ENCODE data around the gene SLC35B3.
"Not testable (repeated sequence)": the region's sequence is repeated elsewhere in the genome, so short reads cannot be mapped to it uniquely, and the experiment has no call there.

SLC35B3 gene

DNA sequence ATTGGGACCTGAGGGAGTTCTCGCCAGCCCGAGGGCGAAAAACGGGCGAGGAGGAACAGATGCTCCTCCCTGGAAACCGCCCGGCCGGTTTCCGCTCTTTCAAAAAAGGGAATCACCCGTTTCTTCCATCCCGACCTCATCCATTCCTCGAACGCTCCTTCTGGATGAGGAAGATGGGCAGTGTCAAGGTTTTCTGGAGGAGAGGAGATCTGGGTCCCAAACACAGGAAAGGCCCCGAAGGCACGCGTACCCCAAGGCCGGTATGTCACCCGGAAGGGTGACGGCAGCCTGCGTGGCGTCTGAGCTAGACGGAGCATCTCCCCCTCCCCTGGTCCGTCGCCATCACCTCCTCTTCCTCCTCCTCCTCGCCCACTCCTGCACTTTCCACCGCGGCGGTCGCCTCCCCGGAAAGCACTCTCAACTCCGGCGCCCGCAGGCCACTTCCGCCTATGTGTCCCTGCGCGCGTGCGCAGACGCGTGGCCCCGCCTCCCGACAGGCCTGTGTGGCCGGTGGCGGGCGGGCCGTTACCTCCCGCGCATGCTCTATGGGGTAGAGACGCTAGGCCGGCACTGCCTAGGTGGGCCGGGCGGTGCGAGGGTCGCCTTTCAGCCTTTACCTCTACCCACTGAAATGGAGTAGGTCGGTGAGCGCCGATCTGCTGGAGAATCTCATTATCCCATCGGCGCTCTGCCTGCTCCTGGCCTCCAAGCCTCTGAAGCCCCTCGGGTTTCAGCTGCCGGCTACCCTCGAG, at the start of gene SLC35B3:
Gene SLC35B3, minus strand, starts transcription at position 453 of the 752 bp plus-strand sequence.
- DNase-seq, result peak; percentile 99

DNA sequence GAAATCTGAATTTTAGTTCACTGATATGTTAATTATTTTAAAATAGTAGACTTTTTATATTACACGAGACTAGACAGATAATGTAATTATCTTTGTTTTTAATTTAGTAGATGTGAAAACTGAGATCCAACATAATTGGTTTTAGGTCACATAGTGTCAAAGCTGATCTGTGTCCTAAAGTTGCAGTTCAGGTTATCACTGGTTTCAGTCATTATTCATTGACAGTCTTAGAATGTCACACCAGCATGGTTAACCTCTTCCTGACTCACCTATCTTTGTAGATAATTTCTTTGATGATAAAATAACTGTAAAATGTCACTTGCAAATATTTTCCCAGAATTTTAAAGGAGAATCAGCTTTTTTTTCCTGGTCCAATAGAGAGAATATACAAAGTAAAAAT, 48.3 kb upstream of the SLC35B3 start:
- DNase-seq, result no peak

DNA sequence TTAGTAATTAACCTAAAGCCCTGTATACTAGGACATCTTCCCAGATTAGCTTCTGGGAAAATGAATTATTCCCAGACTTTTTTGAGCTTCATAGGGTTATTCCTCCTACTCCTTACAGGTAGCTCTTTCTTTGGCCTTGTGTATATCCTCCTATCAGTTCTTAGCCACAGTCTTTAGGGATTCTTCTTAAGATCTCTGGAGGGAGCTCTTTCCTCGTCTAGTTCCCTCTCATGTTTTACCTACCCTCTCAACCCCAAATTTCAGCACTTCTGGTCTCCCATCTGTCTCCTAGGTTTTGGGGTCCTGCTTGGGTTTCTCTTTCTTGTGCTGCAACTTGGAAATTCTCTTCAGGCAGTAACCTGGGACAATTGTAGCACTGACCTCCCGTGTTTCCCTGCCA, 46.4 kb upstream of the SLC35B3 start:
- DNase-seq, result no peak

DNA sequence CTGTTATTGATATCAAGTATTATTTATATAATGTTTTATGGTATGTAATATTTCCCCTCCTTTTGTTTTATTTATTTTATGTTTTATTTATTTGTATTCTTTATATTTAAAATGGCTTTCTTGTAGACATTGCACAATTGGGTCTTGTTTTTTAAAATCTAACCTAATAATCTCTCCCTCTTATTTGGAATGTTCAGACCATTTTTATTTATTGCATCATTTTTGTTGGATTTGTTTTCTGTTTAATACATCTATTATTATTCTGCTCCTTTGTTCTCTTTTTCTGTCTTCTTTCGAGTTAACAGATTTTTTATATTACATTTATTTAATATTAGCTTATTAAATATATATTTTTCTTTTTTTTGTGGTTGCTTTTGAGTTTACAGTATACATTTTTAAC, 43.1 kb upstream of the SLC35B3 start:
- DNase-seq, result no peak

DNA sequence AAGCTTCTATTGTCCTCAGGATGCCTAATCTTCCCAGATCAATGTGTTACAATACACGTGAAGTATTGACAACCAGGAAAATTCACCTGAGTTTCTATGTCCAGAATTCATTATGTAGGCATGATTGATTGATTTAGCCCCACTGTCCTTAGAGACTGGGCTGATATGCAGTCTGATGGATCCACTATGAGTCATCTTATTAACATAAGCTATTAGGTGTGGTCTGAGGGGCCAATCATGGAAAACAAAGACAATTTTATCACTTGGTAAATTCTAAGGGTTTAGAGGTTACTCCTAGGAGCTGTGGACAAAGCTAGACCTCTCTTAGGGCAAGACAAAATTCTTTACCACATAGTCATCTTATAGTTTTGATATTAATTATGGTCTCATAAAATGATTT, 41.3 kb upstream of the SLC35B3 start:
- no peak for DNase-seq

DNA sequence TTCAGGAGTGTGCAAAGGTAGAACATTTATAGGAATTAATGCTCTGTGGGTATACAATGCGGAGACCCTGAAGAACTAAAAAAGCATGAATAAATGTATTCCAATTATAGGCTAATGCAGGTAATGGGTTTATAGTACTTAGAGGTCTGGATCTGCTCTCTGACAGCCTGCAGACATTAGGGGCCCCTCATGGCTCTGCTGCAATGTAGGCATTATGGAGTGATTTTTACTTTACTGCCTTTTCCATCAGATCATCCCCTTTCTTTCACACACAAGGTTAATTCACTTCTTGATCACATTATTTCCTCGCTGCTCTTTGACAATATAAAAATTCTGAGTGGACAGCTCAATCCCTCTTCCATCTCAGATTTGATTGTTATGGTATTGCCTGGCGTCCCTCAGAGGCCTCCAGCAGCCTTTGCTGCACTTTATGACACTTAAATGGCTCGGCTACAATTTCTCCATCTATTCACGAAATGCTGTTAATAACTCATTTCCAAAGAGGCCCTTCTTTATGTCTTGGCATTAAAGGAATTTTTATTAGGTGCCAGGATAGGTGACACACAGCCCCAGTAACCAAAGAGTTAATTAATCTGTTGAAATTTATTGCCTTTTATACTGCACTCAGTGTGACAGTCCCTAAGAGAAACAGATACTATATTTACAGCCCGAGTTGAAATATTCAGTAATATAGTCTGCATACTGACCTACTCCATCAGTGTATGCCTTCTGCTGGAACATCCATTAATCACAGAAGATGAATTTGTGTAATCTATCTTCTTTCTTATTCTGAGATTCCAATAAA, 33.4 kb upstream of the SLC35B3 start:
- DNase-seq, result no peak

DNA sequence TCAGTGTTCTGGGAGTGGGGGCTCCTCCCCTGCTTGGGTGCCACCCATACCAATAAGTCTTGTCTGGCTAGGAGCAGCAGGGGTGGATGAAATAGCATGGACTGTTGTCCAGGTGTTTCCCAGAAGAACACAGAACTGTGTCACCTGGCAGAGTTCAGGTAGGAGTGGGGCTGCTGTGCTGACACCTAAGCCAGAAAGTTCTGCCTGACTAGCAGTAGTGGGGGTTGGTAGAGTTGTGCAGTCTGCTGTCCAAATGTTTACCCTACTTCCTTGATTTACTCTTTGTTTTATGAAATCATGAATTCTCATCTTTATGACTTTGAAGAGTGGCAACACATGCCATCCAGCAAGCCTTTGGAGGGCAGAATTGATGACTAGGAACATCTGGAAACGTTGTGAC, 27.3 kb upstream of the SLC35B3 start:
- no peak for DNase-seq

DNA sequence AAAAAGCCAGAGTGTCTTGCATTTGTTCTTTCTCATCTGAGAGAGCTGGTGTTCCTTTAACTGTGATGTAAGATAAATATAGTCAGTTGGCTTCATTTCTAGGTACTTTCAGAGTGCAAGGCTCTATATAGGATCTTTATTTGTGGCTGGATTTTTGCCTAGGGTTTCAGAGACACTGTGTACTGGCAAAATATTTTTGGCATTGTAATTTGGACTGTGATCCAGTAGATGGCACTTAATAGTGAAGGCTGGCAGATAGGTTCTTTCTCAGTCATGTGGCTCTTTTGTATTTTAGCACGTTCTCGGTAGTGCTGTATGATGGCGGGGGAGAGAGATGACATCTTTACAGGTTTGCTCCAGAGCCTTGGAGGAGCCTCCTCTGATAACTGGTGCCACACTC, 26.8 kb upstream of the SLC35B3 start:
- DNase-seq, result no peak

DNA sequence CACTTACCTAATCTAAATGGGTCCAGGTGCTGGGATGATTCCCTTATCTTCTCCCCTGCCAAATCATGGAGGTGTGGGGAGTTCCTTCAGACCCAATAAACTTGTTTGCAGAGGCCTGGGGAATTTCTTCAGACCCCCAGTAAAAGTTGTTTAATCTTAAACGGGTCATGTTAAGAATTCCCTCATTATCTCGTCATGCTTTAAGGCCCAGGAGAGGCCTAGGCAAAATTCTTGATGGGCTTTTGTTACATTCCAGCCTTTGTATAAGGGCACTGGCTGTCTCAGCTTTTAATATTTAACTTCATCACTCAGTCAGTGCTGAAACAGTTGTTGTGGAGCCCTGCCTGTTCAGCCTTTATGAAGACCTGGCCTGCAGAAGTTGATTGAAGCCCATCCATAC, 11.0 kb upstream of the SLC35B3 start:
- no peak for DNase-seq

DNA sequence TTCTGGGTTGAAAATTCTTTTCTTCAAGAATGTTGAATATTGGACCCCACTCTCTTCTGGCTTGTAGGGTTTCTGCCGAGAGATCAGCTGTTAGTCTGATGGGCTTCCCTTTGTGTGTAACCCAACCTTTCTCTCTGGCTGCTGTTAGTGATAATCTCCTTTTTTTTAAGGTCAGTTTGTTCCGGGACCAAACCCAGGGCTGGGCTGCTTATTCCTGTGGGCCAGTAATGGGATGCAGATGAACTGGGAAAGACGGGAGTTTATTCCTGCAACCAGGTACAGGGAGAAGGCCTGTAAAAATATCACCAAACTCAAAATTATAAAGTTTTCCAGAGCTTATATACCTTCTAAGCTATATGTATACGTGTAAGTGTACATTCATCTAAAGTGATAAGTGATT, 10.6 kb upstream of the SLC35B3 start:
- DNase-seq, result not testable (repeated sequence)

DNA sequence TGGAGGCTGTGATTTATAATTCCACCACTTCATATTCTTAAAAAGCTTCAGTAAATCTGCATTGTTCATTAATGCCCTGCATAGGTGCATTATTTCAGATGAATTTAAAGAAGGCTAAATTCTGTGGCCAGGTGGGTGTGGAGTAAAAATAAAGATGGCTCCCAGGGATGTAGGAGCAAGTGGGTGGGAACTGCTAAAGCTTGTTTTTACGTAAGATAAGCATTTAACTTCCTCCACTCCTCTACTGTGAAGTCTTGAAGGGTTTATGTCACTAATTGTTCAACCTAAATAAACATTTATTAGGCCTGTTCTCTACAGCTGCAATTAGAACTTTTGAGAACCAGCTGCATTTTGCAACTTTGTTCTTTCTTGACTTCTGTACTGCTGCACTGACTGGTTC, 6.8 kb upstream of the SLC35B3 start:
- no peak for DNase-seq

DNA sequence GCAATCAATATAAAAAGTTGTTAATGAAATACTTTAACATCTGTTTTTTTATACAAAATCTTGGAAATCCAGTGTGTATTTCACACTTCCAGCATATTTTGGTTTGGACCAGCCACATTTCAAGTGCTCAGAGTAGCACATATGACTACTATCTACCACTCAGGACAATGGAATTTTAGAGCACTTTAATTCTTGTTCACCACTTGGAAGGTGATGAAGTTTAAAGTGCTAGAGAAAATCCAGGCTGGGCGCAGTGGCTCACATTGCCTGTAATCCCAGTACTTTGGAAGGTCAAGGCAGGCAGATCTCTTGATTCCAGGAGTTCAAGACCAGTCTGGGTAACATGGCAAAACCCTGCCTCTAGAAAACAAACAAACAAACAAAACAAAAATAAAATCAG, 6.1 kb upstream of the SLC35B3 start:
- no peak for DNase-seq

DNA sequence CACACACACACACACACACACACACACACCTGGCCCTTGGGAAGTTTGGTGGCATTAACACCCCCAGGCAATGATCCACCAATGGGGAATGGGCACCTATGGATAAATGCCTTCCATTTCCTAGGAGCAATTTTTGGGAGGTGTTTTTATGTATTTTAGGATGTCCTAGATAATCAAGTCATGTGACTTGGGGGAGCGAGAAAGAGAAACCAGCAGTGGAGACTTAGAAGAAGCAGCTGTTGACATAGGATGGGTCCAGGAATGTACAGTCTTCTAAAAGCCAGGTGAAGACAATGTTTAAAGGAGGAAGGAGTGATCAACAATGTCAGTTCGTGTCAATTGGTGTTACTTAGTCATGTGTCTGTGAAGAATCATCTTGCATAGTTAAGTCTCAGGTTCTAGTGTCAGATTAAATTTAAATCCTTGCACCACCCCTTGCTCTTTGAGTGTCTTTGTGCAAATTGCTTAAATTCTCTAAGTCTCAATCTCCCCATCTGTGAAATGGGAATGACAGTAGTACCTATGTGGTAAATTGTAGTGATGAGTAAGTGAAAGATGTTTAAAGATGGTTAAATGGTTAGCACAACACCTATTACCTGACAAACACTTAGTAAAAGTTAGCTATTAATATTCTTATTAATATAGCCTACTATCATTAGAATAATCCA, 4.4 kb upstream of the SLC35B3 start:
- DNase-seq, result no peak

DNA sequence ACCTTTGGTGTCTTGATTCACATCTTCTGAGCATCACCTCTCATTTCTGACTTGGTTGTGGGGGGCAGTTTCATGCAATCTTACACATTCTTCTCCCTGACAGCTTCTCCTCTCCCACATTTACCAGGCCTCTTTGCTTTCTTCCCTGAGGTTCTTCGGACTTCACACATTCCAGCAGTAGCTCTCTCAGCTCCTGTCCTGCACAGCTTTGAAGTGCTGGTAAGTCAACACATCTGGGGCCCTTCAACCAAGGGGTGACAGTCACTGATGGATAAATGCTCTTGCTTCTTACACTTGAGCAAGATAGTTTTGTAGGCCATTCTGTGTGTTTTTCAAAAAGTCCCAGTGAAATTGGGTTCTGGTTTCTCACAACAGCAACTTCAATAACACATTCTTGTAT, 2.5 kb upstream of the SLC35B3 start:
- no peak for DNase-seq

DNA sequence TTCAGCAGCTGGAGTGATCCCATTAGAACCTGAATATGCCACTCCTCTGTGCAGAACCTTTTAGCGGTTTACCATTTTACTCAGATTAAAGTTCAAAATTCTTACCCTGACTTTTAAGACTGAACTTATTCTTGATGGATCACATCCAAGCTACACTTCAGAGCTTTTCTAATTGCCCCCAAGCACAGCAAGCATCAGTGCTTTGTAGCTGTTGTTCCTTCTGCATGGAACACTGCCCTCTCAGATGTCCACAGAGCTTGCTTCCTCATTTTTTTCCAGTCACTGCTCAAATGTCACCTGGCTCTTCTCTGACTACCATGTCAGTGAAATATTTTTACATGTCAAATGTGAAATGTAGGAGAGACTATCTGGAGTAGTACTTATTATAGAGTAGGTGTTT, 1.6 kb upstream of the SLC35B3 start:
- no peak for DNase-seq

DNA sequence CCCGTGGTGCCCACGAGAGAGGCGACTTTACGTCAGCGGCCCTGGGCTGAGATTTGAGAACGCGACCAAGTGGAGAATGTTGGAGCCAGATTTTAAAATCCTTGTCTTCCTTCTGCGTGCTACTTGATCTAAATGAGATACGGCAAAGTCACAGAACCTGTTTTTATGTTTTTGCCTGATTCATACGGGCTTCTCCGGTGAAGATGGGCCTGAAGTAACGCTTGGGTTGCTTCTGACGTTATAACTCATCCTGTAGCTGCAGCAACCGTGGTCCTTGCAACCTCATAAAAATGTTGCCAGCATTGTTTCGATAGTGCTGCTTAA, 462 bp upstream of the SLC35B3 start:
- DNase-seq, result no peak

DNA sequence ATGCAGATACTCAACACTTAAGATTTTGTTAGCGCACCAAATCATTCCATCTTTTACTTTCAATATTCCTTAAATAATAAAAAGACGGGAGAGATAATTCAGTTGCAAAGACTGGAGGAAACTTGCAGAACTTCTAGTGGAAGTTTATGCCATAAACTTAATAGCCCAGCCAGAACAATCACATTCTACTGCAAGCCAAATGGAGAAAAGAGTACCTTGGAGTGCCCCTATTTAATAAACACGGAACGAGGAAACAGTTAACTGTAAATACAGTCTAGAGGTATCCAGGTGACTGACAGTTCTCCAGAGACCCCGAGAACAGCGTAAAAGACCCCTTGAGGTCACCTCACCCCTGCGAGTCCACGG, 635 bp downstream of the SLC35B3 start:
- no peak for DNase-seq

DNA sequence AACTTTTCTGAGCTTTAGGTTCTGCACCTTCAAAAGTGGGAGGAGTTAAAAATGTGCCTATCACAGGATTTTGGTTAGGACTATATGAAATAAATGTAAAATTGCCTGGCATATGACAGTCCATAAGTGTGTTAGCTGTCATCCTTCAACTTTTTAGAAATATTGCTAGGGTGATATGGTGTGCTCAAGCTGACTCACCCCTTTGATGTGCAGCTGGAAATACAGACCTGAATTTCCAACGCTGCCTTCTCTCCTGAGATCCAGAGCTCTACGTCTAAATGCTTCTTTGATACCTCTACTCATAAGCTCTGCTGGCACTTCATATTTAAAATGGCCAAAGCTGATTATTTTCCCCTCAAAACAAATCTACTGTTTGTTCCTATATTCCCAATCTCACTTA, 2.7 kb downstream of the SLC35B3 start:
- no peak for DNase-seq

DNA sequence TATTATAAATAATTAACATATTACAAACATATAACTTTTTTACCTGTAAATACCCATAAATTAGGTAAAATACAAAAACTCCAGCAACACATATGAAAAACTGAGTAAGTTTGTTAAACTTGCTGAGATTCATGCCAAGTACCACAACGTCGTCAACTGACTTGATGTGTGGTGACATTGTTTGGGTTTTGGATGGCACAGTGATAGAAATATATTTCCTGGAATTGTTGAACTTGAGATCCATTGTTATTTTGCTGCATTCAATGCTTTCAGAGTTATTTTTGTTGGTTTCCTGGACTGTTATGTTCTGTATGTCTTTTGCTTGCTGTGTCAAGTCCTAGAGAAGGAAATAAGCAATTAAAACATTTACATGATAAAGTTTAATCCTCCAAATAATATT, 5.5 kb downstream of the SLC35B3 start:
- no peak for DNase-seq

DNA sequence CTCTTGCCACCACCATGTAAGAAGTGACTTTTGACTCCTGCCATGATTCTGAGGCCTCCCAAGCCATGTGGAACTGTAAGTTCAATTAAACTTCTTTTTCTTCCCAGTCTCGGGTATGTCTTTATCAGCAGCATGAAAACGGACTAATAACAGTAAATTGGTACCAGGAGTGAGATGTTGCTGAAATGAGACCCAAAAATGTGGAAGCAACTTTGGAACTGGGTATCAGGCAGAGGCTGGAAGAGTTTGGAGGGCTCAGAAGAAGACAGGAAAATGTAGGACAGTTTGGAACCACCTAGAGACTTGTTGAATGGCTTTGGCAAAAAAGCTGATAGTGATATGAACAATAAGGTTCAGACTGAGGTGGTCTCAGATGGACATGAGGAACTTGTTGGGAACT, 8.8 kb downstream of the SLC35B3 start:
- not testable (repeated sequence) for DNase-seq

DNA sequence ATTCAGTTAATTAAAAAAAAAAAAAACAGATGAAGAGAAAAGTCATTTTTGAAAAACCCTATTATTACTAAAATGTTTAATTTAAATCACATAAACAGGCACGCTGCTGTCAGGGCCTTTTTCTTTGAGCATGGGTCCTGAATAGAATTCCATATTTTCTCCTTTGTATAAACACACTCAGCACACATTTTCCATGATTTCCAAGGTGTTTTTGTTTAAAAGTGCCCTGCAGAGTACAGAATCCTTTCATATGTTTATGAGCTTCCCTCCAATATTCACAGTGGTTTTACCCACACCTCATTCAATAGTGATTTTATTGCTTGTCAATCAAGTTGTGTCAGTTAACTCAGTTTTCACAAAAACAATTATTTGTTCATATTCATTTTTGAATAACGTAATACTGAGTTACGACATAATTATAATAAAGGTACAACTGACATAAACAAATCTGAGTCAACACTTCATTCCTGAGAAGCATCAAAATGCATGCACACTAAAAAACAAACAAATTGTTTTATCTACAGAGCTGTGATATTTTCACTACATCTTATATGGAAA, 15.2 kb downstream of the SLC35B3 start:
- DNase-seq, result no peak

DNA sequence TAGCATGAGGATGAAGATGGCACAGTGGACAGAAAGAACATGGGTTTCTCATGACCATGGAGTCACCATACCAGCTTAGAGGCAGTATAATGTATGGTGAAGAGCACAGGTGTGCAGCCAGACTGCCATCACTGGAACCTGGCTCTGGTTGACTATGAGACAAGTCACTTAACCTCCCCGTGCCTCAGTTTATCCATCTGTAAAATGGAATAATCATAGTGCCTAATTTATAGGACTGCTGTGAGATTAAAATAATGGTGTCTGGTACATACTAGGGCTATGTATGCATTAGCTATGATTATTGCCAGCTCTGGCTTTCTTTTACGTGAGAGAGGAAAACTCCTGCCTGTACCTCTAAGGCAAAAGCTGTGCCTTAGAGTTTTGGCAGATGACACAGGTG, 19.4 kb downstream of the SLC35B3 start:
- no peak for DNase-seq

DNA sequence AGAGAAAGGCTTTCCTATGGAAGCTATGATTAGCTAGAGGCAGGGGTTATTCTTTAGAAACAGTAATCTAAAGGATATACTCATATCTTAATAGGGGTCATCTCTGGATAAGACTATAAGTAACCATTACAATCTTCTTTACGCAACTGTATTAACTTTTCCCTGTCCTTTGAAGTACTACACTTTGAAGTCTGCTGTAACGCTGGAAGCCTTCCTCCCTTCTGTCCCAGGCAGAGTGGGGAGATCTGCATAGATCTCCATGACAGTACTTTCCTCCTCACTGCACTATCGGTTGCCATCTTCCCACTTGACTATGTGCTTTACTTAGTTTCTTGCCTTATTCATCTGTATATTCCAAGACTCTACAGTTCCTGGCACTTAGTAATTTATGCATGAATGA, 20.1 kb downstream of the SLC35B3 start:
- no peak for DNase-seq

DNA sequence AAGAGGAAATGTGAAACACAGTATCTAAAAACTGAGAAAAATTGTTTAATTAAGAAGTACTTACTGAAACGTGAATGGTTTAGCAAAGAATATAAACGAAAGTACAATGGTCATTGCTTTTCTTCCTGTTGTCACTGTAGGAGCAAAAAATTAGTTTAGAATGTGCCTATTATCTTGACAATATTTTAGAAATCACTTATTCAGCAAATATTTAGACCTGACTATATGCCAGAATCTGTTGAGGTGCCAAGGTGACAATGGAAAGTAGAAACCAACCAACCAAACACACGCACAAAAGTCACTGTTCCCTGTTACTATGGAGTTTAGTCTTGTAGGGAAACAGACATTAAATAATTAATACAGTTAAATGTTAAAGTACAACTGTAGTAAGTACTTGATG, 20.5 kb downstream of the SLC35B3 start:
- DNase-seq, result no peak
